Mesenchymal stem cell (in vitro differentiated cells and primary cell): ENCODE measurements around the gene HAUS5.

ENCODE experiments used
- DNase-seq: peaks from one replicate; pipeline ENCODE4 v3.0.0-alpha.2; 2013
- H2AFZ ChIP-seq: one replicate; pipeline ENCODE4 v1.6.1; 2013; ENCODE audit warnings: low read depth, mild to moderate bottlenecking, control low read depth, inconsistent platforms, low read length, moderate library complexity
- H2AK5ac ChIP-seq: 2 replicates; pipeline ENCODE4 v1.6.1; 2013; ENCODE audit warnings: low read length, moderate library complexity, mild to moderate bottlenecking, inconsistent platforms; ENCODE audit not compliant: severe bottlenecking
- H2BK120ac ChIP-seq: one replicate; pipeline ENCODE4 v1.6.1; 2013; ENCODE audit warnings: low read depth, mild to moderate bottlenecking, inconsistent platforms, low read length, moderate library complexity
- H2BK12ac ChIP-seq, 2 experiments: one replicate each; pipeline ENCODE4 v1.6.1; 2013; ENCODE audit warnings: inconsistent platforms in 2 of 2, low read length in 2 of 2, mild to moderate bottlenecking in 2 of 2, moderate library complexity in 2 of 2, control low read depth in 1 of 2
- H2BK15ac ChIP-seq: one replicate; pipeline ENCODE4 v1.6.1; 2013; ENCODE audit warnings: mild to moderate bottlenecking, low read depth, inconsistent platforms; ENCODE audit not compliant: poor library complexity, severe bottlenecking
- H2BK5ac ChIP-seq: 2 replicates; pipeline ENCODE4 v1.6.1; 2013; ENCODE audit warnings: low read depth, mild to moderate bottlenecking, low read length, control low read depth, inconsistent platforms; ENCODE audit not compliant: poor library complexity, severe bottlenecking
- H3K14ac ChIP-seq, 2 experiments: one replicate each; pipeline ENCODE4 v1.6.1; 2013; ENCODE audit warnings: inconsistent platforms in 2 of 2, low read length in 2 of 2, control low read depth in 1 of 2, mild to moderate bottlenecking in 1 of 2, moderate library complexity in 1 of 2
- H3K18ac ChIP-seq, 2 experiments: one replicate each; pipeline ENCODE4 v1.6.1; 2013; ENCODE audit warnings: inconsistent platforms in 2 of 2, low read length in 2 of 2, control low read depth in 1 of 2, low read depth in 1 of 2, mild to moderate bottlenecking in 1 of 2
- H3K23ac ChIP-seq, 2 experiments: one replicate each; pipeline ENCODE4 v1.6.1; 2013; ENCODE audit warnings: inconsistent platforms in 2 of 2, low read length in 2 of 2, mild to moderate bottlenecking in 2 of 2, moderate library complexity in 2 of 2, control low read depth in 1 of 2
- H3K27ac ChIP-seq: 2 replicates; pipeline ENCODE4 v1.5.1; 2013; ENCODE audit warnings: mild to moderate bottlenecking, moderate library complexity, low read length, control low read depth, inconsistent platforms; ENCODE audit not compliant: poor library complexity, severe bottlenecking
- H3K27me3 ChIP-seq, 2 experiments: 2 replicates each; pipeline versions ENCODE4 v1.6.1 to v1.7.0; 2013; ENCODE audit warnings: low read length in 2 of 2, mild to moderate bottlenecking in 2 of 2, moderate library complexity in 2 of 2, control low read depth in 1 of 2, inconsistent platforms in 1 of 2; ENCODE audit not compliant: control insufficient read depth in 1 of 2, insufficient read depth in 1 of 2
- H3K36me3 ChIP-seq, 2 experiments: 2 replicates each; pipeline versions ENCODE4 v1.6.1 to v1.7.0; 2013; ENCODE audit warnings: low read length in 2 of 2, control low read depth in 1 of 2, inconsistent platforms in 1 of 2, low read depth in 1 of 2, mild to moderate bottlenecking in 1 of 2; ENCODE audit not compliant: insufficient read depth in 2 of 2, control insufficient read depth in 1 of 2
- H3K4ac ChIP-seq, 2 experiments: one replicate each; pipeline ENCODE4 v1.6.1; 2013; ENCODE audit warnings: inconsistent platforms in 2 of 2, low read length in 2 of 2, mild to moderate bottlenecking in 2 of 2, moderate library complexity in 2 of 2, control low read depth in 1 of 2, low read depth in 1 of 2
- H3K4me1 ChIP-seq: 2 replicates; pipeline ENCODE4 v1.6.1; 2013; ENCODE audit warnings: low read depth, low read length, control low read depth; ENCODE audit not compliant: control insufficient read depth, insufficient read depth
- H3K4me2 ChIP-seq: 2 replicates; pipeline ENCODE4 v1.6.1; 2013; ENCODE audit warnings: low read length, mild to moderate bottlenecking, inconsistent platforms; ENCODE audit not compliant: poor library complexity, severe bottlenecking
- H3K4me3 ChIP-seq, 2 experiments: 2 replicates each; pipeline versions ENCODE4 v1.5.1 to v1.7.0; 2013; ENCODE audit warnings: low read length in 2 of 2, mild to moderate bottlenecking in 2 of 2, control low read depth in 1 of 2, low read depth in 1 of 2; ENCODE audit not compliant: insufficient read depth in 1 of 2
- H3K79me1 ChIP-seq: replicated peaks from 2 replicates; pipeline ENCODE4 v1.6.1; 2013; ENCODE audit warnings: mild to moderate bottlenecking, control low read depth, low read length, inconsistent platforms; ENCODE audit not compliant: poor library complexity, severe bottlenecking
- H3K9ac ChIP-seq: 2 replicates; pipeline ENCODE4 v1.7.0; 2013; ENCODE audit warnings: mild to moderate bottlenecking, low read length, moderate library complexity
- H3K9me3 ChIP-seq: 2 replicates; pipeline ENCODE4 v1.7.0; 2013; ENCODE audit warnings: mild to moderate bottlenecking, low read length; ENCODE audit not compliant: control insufficient read depth
- H4K8ac ChIP-seq: one replicate; pipeline ENCODE4 v1.6.1; 2013; ENCODE audit warnings: inconsistent platforms, mild to moderate bottlenecking, low read length, moderate library complexity
- H4K91ac ChIP-seq: one replicate; pipeline ENCODE4 v1.6.1; 2013; ENCODE audit warnings: mild to moderate bottlenecking, low read length, inconsistent platforms
- WGBS: methylation state at CpG from one replicate; pipeline ENCODE4 v1.1.7; 2013; ENCODE audit warnings: mixed read lengths; 5-methylcytosine and 5-hydroxymethylcytosine counted together

Gene HAUS5

DNA sequence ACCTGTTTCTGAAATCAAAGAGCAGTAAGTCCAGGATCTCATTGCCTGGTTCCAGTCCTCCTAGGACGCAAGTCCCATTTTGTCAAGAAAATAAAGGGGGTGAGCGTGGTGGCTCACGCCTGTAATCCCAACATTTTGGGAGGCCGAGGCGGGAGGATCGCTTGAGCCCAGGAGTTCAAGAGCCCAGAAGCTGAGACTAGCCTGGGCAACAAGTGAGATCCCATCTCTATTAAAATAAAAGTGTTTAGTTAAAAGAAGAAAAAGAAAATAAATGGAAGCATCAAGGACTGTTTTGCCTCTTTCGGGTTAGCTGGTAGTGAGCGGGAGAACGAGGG, 344 bp upstream of the HAUS5 start:
- no peak overlapping the region for H3K27ac ChIP-seq
- DNase-seq: no peak
- no peak overlapping the region for H3K14ac ChIP-seq
- H3K4me3 ChIP-seq: peak overlapping the region in 1 of 2 experiments; percentile 98
- peaks cover 3 to 5% of the 10 kb centered on the region in 2 experiments for H3K27me3 ChIP-seq
- H3K4me1 ChIP-seq: peaks cover 11% of the 10 kb centered on the region
- no peak overlapping the region for H2BK15ac ChIP-seq
- H3K18ac ChIP-seq: peak overlapping the region in 1 of 2 experiments; percentile 50
- peaks cover 12% of the 10 kb centered on the region for H3K9me3 ChIP-seq
- peak overlapping the region; percentile 95 for H3K9ac ChIP-seq
- no peak overlapping the region for H4K91ac ChIP-seq
- H2BK5ac ChIP-seq: no peak overlapping the region
- WGBS: 45% methylated on average over 9 of the region's 9 CpGs
- peak overlapping the region in 1 of 2 experiments; percentile 64 for H3K23ac ChIP-seq
- peaks cover 7 to 14% of the 10 kb centered on the region in 2 experiments for H3K36me3 ChIP-seq
- no peak overlapping the region for H2AK5ac ChIP-seq
- H3K4ac ChIP-seq: no peak overlapping the region
- H2BK12ac ChIP-seq: no peak overlapping the region
- H4K8ac ChIP-seq: no peak overlapping the region
- H2BK120ac ChIP-seq: no peak overlapping the region
- peaks cover 6% of the 10 kb centered on the region for H3K79me1 ChIP-seq
- H3K4me2 ChIP-seq: peak overlapping the region; percentile 74
- peak overlapping the region; percentile 60 for H2AFZ ChIP-seq

DNA sequence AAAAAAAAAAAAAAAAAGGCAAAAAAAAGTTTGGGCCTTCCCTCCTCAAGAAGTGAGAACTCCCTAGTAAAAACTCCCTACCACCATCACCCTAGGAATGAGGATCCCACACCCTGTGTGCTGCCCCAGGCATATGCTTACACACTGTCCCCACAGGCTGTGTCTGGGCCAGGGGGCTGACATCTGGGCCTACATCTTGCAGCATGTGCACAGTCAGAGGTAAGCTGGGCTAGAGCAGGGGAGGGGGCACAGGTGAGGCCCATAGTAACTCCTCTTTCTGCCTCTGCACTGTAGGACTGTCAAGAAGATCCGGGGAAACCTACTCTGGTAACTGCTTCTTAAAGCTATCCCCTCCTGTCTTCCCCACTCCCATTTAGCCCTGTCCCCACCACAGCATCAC, 1.0 kb downstream of the HAUS5 start:
- H2BK15ac ChIP-seq: no peak overlapping the region
- H3K23ac ChIP-seq: no peak overlapping the region

DNA sequence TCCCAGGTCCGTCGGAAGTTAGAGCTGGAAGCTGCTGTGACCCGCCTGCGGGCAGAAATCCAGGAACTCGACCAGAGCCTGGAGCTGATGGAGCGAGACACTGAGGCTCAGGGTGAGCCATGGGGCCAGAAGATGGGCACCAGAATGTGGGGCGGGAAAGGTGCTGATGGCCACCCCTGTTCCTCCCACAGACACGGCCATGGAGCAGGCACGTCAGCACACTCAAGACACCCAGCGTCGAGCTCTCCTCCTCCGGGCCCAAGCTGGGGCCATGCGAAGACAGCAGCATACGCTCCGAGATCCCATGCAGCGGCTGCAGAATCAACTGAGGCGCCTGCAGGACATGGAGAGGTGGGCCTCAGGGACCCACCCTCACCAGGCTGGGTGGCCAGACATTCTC, 2.5 kb downstream of the HAUS5 start:
- Histone ChIP-seq H3K79me1 (peaks cover 6% of the 10 kb centered on the region), H3K18ac (no peak overlapping the region), H3K27me3 (peaks cover under 1 to 3% of the 10 kb centered on the region in 2 experiments), H3K23ac (no peak overlapping the region), H2AFZ (no peak overlapping the region), H2BK15ac (no peak overlapping the region), H3K9ac (no peak overlapping the region), H4K91ac (no peak overlapping the region), H3K4me3 (no peak overlapping the region), H3K9me3 (no peaks in the 10 kb centered on the region), H3K4me1 (peaks cover 11% of the 10 kb centered on the region), H3K4me2 (no peak overlapping the region), H3K4ac (no peak overlapping the region), H2AK5ac (no peak overlapping the region), H2BK120ac (no peak overlapping the region), H2BK12ac (no peak overlapping the region), H3K36me3 (peaks cover 7 to 25% of the 10 kb centered on the region in 2 experiments), H2BK5ac (no peak overlapping the region), H3K14ac (no peak overlapping the region), H4K8ac (no peak overlapping the region), H3K27ac (no peak overlapping the region)
- no peak for DNase-seq
- 96% methylated on average over 17 of the region's 17 CpGs for WGBS

More for the DNA sequence above, 1.0 kb downstream of the HAUS5 start:
- no peak overlapping the region for H3K14ac ChIP-seq
- no peak overlapping the region for H2AK5ac ChIP-seq
- H2AFZ ChIP-seq: peak overlapping the region; percentile 0
- no peak overlapping the region for H2BK12ac ChIP-seq
- H4K8ac ChIP-seq: no peak overlapping the region
- 94% methylated on average over 1 of the region's 1 CpG for WGBS
- no peak overlapping the region for H3K4ac ChIP-seq
- H3K36me3 ChIP-seq: peaks cover 7 to 19% of the 10 kb centered on the region in 2 experiments
- no peak overlapping the region for H3K4me3 ChIP-seq
- peaks cover 6% of the 10 kb centered on the region for H3K79me1 ChIP-seq
- no peak for DNase-seq
- H3K27ac ChIP-seq: no peak overlapping the region
- H2BK120ac ChIP-seq: no peak overlapping the region
- peaks cover 11% of the 10 kb centered on the region for H3K4me1 ChIP-seq
- H3K27me3 ChIP-seq: peaks cover 3 to 5% of the 10 kb centered on the region in 2 experiments
- no peak overlapping the region for H2BK5ac ChIP-seq
- H3K9me3 ChIP-seq: peaks cover 3% of the 10 kb centered on the region
- no peak overlapping the region for H4K91ac ChIP-seq
- no peak overlapping the region for H3K9ac ChIP-seq
- H3K4me2 ChIP-seq: no peak overlapping the region
- no peak overlapping the region for H3K18ac ChIP-seq

DNA sequence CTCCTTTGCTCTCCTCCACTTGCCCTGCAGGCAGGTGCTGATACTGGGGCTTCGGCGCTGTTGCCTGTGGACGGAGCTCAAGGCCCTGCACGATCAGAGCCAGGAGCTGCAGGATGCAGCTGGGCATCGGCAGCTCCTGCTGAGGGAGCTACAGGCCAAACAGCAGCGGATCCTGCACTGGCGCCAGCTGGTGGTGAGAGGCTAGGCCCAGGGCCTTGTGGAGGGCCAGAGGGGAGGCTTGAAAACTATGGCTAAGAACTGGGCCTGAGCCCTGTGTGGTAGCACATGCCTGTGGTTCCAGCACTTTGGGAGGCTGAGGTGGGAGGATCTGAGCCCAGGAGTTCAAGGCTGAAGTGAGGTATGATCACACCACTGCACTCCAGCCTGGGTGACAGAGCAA, 6.3 kb downstream of the HAUS5 start:
- Histone ChIP-seq H4K8ac (no peak overlapping the region), H3K27me3 (no peaks in the 10 kb centered on the region)
- 81% methylated on average over 7 of the region's 7 CpGs for WGBS

More for the DNA sequence above, 6.3 kb downstream of the HAUS5 start:
- no peak overlapping the region for H2BK120ac ChIP-seq
- no peak overlapping the region for H3K23ac ChIP-seq
- H2AFZ ChIP-seq: no peak overlapping the region
- H2BK15ac ChIP-seq: no peak overlapping the region
- H2AK5ac ChIP-seq: no peak overlapping the region
- no peaks in the 10 kb centered on the region for H3K79me1 ChIP-seq
- H3K4me1 ChIP-seq: no peaks in the 10 kb centered on the region
- no peak overlapping the region for H4K91ac ChIP-seq
- H3K14ac ChIP-seq: no peak overlapping the region
- DNase-seq: no peak
- no peaks in the 10 kb centered on the region for H3K9me3 ChIP-seq
- H3K4ac ChIP-seq: no peak overlapping the region
- no peak overlapping the region for H2BK12ac ChIP-seq
- no peak overlapping the region for H3K4me2 ChIP-seq
- H3K18ac ChIP-seq: no peak overlapping the region
- peaks cover 14 to 39% of the 10 kb centered on the region in 2 experiments for H3K36me3 ChIP-seq
- no peak overlapping the region for H3K27ac ChIP-seq
- no peak overlapping the region for H3K9ac ChIP-seq
- no peak overlapping the region for H3K4me3 ChIP-seq
- no peak overlapping the region for H2BK5ac ChIP-seq
